ENCODE measurements around the gene TADA1.
"Not testable (repeated sequence)": the region's sequence is repeated elsewhere in the genome, so short reads cannot be mapped to it uniquely, and the experiment has no call there.

TADA1 gene

GRCh38 chr1:166895766-166896165, 19.7 kb upstream of the TADA1 start:
- no peak for DNase-seq (ENCODE audit: low read depth, low spot score)

DNA sequence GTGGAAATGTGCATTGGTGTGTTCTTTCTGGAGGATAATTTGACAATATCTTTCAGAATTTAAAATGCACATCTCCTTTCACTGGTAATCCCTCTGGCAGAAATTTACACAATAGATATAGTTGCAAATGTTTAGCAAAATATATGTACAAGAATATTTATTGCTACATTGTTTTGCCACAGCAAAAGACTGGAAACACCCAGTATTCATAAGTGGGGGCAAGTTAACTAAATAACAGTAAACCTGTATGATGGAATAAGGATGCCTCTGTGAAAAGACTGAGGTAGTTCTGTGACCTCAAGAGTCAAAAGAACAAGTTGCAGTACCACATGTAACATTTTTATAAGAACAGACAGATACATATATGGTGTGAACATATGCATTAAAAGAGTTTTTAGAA, 13.7 kb upstream of the TADA1 start:
- DNase-seq (ENCODE audit: low read depth, low spot score) = no peak

DNA sequence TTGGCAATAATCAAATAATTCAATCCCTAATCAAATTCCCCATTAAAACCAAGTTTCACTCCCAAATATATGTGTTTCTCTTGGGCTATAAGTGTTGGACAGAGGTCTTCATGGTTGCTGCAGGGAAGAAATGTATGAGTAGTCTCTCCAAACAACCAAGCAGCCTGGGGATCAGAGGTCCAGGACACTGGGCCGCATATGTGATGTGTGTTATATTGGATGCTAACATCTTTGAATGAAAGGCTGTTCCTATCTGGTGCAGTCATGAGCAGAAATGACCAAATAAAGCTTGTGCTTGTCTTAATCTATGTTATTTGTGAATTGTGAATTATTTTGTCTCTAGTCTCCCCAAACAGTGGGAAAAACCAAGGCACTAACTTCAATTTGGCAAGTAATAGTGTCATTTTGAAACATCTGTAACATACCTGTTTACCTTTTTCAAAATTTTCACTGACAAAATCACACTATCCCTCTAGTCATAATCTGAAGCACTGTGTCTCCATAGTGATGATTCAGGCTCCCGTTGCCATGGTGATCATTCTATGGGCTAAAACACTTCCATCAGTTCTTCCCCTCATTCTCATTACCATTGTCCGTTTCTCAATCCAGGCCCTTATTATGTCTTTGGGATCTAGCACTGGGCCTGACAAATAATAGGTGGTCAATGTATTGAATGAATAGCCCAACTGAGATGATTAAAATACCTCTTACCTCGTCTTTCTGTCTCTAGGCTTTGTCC, 12.5 kb upstream of the TADA1 start:
- DNase-seq (ENCODE audit: low read depth, low spot score) = no peak

DNA sequence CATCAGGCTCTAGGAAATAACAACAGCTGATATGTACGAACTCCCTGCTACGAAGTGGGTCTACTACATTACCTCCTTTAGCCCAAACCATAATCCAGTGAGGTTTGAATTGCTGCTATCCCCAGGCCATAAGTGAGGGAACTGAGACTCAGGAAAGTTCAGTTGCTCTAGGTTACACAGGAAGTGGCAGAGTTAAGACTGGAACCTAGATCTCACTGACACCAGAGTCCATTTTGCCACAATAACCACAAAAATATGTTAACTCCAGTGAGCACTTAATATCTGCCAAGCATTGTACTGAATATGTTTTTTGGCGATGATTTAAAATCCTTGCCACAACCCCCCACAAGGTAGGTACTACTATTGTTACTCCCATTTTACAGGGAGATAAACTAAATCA, 8.9 kb upstream of the TADA1 start:
- DNase-seq (ENCODE audit: low read depth, low spot score) = no peak

- peak; percentile 93 for DNase-seq (ENCODE audit: low read depth, low spot score)
Measured at GRCh38 chr1:166884040-166884642, 8.1 kb upstream of the TADA1 start.

- no peak for DNase-seq (ENCODE audit: low read depth, low spot score)
Measured at GRCh38 chr1:166882893-166883292, 6.8 kb upstream of the TADA1 start.

- DNase-seq (ENCODE audit: low read depth, low spot score) = not testable (repeated sequence)
Measured at GRCh38 chr1:166878173-166878917, 2.3 kb upstream of the TADA1 start.

DNA sequence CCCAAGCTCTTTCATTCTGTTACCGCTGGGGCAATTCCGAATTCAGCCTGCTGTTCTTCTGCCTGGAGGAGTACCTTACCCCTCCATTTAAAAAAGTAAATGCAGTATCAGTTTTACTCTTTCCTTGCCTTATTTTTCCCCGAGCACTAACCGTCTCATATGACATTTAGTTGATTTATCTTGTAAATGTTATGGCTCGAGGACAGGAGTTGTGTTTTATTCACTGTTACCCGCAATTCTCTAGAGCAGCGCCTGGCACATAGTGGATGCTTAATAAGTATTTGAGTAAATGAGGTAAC, 425 bp upstream of the TADA1 start:
- no peak for DNase-seq (ENCODE audit: low read depth, low spot score)

DNA sequence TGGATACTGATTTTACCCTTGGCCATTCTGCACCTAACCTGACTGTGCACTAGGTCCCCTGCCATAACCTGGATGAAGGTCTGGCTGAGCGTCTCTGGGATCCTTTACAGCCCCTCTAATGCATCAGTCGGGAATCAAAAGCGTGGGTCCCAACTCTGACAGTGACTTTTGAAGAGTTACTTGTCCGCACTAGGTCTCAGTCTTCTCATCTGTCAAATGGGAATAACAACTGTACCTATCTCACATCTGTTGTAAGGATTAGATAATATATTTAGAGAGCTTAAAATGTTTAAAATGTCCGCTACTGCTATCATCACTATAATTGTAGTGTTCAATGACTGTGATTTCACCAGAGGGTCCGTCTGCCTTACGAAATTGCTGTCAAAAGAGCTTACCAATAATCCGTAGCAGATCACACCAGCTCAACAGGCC, 746 bp downstream of the TADA1 start:
- no peak for DNase-seq (ENCODE audit: low read depth, low spot score)

DNA sequence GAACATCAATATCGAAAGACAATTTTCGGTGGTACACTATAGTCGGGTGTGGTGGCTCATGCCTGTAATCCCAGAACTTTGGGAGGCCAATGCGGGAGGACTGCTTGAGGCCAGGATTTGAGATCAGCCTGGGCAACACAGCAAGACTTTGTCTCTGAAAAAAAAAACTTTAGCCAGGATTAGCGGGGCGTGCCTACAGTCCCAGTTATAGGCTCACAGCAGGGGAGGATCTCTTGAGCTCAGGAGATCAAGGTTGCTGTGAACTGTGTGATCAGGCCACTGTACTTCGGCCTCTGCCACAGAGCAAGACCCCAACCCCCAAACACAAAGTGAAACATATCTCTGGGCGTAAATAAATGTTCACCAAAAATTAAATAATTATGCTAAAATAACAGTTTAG, 1.6 kb downstream of the TADA1 start:
- DNase-seq (ENCODE audit: low read depth, low spot score) = peak; percentile 19

- DNase-seq (ENCODE audit: low read depth, low spot score) = no peak
Measured at GRCh38 chr1:166870584-166870983, 5.5 kb downstream of the TADA1 start.

DNA sequence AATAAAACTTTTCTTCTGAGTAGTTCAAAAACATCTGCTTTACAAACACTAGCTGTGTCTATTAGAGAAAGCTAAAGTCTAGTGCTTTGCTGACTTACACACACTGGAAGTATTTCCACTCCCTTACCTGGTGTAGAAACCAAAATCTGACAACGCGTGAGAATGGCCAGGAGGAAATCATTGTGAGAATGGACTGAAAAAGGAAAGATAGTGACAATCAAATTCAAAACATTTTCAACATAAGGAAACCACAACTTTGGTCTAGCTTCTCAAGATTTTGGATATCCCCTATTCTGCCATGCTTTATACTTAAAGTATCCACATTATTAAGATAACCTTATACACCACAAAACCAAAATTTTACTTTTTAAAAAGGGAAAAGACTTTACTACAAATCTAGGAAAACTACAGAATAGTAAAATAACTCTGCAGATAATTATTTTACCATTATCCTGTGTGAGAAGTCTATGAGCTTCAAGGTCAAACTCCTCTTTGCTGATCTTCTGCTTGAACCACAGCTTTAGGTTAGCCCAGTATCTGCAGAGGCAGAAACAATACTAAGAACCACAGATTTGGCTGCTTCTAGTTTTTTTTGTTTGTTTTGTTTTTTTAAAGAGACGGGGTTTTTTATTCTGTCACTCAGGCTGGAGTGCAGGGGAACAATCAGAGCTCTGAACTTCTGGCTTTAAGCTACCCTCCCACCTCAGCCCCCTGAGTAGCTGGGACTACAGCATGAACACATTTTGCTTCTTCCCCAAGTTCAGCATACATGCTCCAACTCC, 6.6 kb downstream of the TADA1 start:
- no peak for DNase-seq (ENCODE audit: low read depth, low spot score)

DNA sequence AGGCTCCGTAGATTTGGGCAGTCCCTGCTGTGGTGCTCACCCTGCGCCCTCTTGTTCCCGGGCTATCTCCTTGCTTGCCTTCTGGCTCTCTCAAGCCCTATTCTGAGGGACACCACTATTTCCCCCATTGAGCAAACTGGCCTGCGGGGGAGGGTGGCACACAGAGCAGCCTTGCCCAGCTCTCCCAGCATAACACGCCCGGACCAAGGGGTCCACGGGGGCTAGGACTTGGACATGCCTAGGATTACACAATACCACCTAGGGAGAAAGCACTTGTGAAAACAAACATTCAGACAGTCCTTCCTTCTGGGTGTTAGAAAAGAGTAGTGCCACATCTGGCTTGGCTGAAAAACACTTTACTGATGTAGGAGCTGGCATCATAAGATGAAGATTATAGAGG, 7.4 kb downstream of the TADA1 start:
- no peak for DNase-seq (ENCODE audit: low read depth, low spot score)

GRCh38 chr1:166865926-166866325, 10.1 kb downstream of the TADA1 start:
- no peak for DNase-seq (ENCODE audit: low read depth, low spot score)

GRCh38 chr1:166859597-166859996, 16.5 kb downstream of the TADA1 start:
- peak; percentile 42 for DNase-seq (ENCODE audit: low read depth, low spot score)

GRCh38 chr1:166858726-166859419, 17.2 kb downstream of the TADA1 start:
- DNase-seq (ENCODE audit: low read depth, low spot score) = no peak

- no peak for DNase-seq (ENCODE audit: low read depth, low spot score)
Measured at GRCh38 chr1:166857995-166858394, 18.1 kb downstream of the TADA1 start.

DNA sequence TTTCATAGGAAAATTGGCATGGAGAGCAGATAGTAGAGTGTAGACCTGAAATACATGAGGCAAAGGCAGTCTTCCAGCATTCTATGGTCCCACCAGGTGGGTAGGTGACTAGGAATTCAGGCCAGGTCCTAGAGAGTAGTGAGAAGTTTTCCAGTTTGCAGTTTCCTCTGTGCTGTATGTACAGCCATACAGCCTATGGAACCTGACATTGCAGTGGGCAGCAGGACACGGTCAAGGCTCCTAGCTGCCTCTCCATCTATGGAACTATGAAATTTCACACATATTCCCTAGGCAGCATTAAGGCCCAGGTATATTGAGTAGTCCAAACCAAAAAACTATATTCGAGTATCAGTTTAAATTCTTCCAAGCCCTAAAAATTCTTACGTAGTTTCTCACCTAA, 20.5 kb downstream of the TADA1 start:
- DNase-seq (ENCODE audit: low read depth, low spot score) = no peak

GRCh38 chr1:166852918-166853317, 23.1 kb downstream of the TADA1 start:
- no peak for DNase-seq (ENCODE audit: low read depth, low spot score)

GRCh38 chr1:166849135-166849534, 26.9 kb downstream of the TADA1 start:
- DNase-seq (ENCODE audit: low read depth, low spot score) = no peak

DNA sequence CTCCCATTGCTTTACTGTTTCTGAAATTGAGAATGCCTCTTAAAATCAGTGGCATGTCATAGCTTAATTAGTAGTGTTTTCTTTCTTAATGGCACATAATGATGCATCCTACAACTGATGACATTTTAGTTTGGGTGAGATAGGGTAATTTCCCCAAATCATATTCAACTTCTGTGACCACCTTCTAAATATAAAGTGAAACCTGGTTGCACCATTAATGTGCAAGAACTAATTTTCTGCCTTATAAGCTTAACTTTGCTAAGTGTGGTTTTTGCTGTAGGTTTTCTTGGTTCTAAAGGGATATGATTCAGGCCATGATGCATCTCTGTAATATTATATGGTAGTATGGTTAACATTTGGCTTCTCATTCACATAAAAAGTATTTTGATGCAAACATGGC, 27.9 kb downstream of the TADA1 start:
- no peak for DNase-seq (ENCODE audit: low read depth, low spot score)

- no peak for DNase-seq (ENCODE audit: low read depth, low spot score)
Measured at GRCh38 chr1:166844791-166845190, 31.3 kb downstream of the TADA1 start.

Data from ELF-1 (cell line).